Lung (tissue), 12 donors: Measurements from ENCODE around the gene C12orf57. TPM values are rescaled to one million over a fixed set of nuclear protein-coding genes. Genes with fewer than 3 reads are reported as not detected.

ENCODE experiments used
- ATAC-seq: fragments of 200-7000 bp; cut with Tn5 transposase; one replicate; pipeline ENCODE4 v1.9.1; 2020; ENCODE audit warnings: moderate number of reproducible peaks; ENCODE audit not compliant: insufficient read depth, low FRiP score
- DNase-seq, 3 donors: peaks; one replicate each; pipeline ENCODE4 v3.0.0-alpha.2; 2013 to 2017
- H3K27ac ChIP-seq, 2 donors: one replicate each; pipeline ENCODE4 v1.5.1; 2013; ENCODE audit warnings: mild to moderate bottlenecking in 2 of 2, moderate library complexity in 2 of 2, control low read depth in 1 of 2, inconsistent platforms in 1 of 2, low read depth in 1 of 2, low read length in 1 of 2
- H3K27me3 ChIP-seq, 3 donors: one replicate each; pipeline ENCODE4 v1.5.1; 2013; ENCODE audit warnings: low read length in 2 of 3; ENCODE audit not compliant: control insufficient read depth in 3 of 3, insufficient read depth in 3 of 3
- H3K36me3 ChIP-seq, 4 donors: one replicate each; pipeline ENCODE4 v1.5.1; 2013; ENCODE audit warnings: low read length in 4 of 4, mild to moderate bottlenecking in 1 of 4, moderate library complexity in 1 of 4; ENCODE audit not compliant: control insufficient read depth in 4 of 4, insufficient read depth in 4 of 4
- H3K4me1 ChIP-seq, 5 donors: one replicate each; pipeline ENCODE4 v1.5.1; 2013; ENCODE audit warnings: low read length in 5 of 5, mild to moderate bottlenecking in 2 of 5, moderate library complexity in 1 of 5; ENCODE audit not compliant: control insufficient read depth in 5 of 5, insufficient read depth in 5 of 5
- H3K4me3 ChIP-seq: one replicate; pipeline ENCODE4 v1.5.1; 2013; ENCODE audit warnings: mild to moderate bottlenecking, control low read depth, moderate library complexity
- H3K9ac ChIP-seq, 2 donors: one replicate each; pipeline ENCODE4 v1.5.1; 2013; ENCODE audit warnings: low read length in 2 of 2, control low read depth in 1 of 2; ENCODE audit not compliant: insufficient read depth in 1 of 2
- H3K9me3 ChIP-seq, 4 donors: one replicate each; pipeline ENCODE4 v1.5.1; 2013; ENCODE audit warnings: low read length in 3 of 4, mild to moderate bottlenecking in 1 of 4, moderate library complexity in 1 of 4; ENCODE audit not compliant: control insufficient read depth in 4 of 4, insufficient read depth in 3 of 4
- whole genome bisulfite sequencing, 2 donors: extraction: QIAGEN DNeasy Blood & Tissue Kit; methylation state at CpG; one replicate each; pipeline ENCODE4 v1.1.7; 2013; 5-methylcytosine and 5-hydroxymethylcytosine counted together
- polyA plus RNA-seq, 2 donors: library from polyadenylated mRNA; stranded (reverse); fragments of 200-250 nt; gene quantifications; one replicate each; pipeline ENCODE4 v1.2.1, GENCODE V29; 2013
- total RNA-seq, 2 donors: library from RNA; depleted of rRNA in 1 of 2; stranded (reverse); fragments of >200 nt in 1 of 2; gene quantifications; one replicate each; pipeline ENCODE4 v1.2.1, GENCODE V29; 2014 to 2021
- TF ChIP-seq, protein P1 (sequence below): IDR thresholded peaks from 2 replicates; pipeline ENCODE4 v1.5.1; 2012; ENCODE audit warnings: mild to moderate bottlenecking; ENCODE audit errors: control extremely low read depth, extremely low read depth
- donor health status: control.
- donor health status: control.
- donor health status: Bipolar disorder and iron deficiency.
- donor health status: healthy.
- donor health status: DM: yes; HTN: yes; CAD: no.

The C12orf57 gene
- total and polyA plus RNA-seq, 4 donors: 92.9 to 437 (median 283) TPM

DNA sequence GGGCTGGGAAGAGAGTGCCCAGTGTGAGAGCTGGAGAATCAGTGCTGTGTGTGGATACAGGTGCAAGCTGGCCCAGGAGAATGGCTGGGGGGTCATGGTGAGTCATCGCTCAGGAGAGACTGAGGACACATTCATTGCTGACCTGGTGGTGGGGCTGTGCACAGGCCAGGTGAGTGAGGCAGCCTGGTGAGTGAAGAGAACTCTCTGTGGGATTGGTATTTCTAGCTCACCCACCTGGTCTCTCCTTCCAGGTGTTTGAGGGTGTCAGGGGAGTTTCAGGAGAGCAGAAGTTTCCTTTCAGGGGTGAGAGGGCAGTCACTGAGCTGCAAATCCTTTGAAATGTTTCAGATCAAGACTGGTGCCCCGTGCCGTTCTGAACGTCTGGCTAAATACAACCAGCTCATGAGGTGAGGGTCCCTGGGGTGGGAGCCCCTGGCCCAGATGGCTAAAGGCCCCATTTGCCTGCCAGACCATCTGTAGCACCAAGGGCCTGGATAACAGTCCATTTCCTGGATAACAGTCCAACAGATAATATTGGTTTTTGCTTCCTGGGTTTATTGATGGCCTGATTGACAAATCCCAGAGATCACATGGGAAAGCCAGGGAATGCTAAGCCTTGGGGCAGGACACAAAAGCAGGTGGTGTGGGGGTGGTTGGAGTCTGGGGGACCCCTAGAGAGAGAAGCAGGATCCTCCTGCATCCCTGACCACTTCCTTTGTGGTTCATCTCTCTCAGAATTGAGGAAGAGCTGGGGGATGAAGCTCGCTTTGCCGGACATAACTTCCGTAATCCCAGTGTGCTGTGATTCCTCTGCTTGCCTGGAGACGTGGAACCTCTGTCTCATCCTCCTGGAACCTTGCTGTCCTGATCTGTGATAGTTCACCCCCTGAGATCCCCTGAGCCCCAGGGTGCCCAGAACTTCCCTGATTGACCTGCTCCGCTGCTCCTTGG is 21.6 kb upstream of the C12orf57 start:
- Histone ChIP-seq H3K9ac (no peak overlapping the region), H3K9me3 (no peaks in the 10 kb centered on the region), H3K36me3 (peaks cover 0 to 8% (median under 1%) of the 10 kb centered on the region in 4 donors), H3K27ac (no peak overlapping the region), H3K27me3 (no peaks in the 10 kb centered on the region), H3K4me3 (no peak overlapping the region), H3K4me1 (peaks cover 8 to 34% (median 19%) of the 10 kb centered on the region in 5 donors)
- ATAC-seq (no peak), DNase-seq (no peak)
- 63 to 77% methylated on average over 9 of the region's 9 CpGs for WGBS, 2 donors
- TF ChIP-seq, protein P1, sequence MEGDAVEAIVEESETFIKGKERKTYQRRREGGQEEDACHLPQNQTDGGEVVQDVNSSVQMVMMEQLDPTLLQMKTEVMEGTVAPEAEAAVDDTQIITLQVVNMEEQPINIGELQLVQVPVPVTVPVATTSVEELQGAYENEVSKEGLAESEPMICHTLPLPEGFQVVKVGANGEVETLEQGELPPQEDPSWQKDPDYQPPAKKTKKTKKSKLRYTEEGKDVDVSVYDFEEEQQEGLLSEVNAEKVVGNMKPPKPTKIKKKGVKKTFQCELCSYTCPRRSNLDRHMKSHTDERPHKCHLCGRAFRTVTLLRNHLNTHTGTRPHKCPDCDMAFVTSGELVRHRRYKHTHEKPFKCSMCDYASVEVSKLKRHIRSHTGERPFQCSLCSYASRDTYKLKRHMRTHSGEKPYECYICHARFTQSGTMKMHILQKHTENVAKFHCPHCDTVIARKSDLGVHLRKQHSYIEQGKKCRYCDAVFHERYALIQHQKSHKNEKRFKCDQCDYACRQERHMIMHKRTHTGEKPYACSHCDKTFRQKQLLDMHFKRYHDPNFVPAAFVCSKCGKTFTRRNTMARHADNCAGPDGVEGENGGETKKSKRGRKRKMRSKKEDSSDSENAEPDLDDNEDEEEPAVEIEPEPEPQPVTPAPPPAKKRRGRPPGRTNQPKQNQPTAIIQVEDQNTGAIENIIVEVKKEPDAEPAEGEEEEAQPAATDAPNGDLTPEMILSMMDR: no peak

DNA sequence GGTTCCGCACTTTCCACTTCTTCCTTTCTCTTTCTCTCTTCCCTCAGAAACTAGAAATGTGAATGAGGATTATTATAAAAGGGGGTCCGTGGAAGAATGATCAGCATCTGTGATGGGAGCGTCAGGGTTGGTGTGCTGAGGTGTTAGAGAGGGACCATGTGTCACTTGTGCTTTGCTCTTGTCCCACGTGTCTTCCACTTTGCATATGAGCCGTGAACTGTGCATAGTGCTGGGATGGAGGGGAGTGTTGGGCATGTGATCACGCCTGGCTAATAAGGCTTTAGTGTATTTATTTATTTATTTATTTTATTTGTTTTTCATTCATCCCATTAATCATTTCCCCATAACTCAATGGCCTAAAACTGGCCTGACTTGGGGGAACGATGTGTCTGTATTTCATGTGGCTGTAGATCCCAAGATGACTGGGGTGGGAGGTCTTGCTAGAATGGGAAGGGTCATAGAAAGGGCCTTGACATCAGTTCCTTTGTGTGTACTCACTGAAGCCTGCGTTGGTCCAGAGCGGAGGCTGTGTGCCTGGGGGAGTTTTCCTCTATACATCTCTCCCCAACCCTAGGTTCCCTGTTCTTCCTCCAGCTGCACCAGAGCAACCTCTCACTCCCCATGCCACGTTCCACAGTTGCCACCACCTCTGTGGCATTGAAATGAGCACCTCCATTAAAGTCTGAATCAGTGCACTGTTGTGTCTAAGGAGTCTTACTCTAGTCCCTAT is 20.7 kb upstream of the C12orf57 start:
- H3K27me3 ChIP-seq: no peaks in the 10 kb centered on the region
- whole genome bisulfite sequencing, 2 donors: 83 to 85% methylated on average over 10 of the region's 10 CpGs
- no peak for ATAC-seq
- peaks cover 8 to 35% (median 19%) of the 10 kb centered on the region in 5 donors for H3K4me1 ChIP-seq
- H3K4me3 ChIP-seq: no peak overlapping the region
- H3K36me3 ChIP-seq: peaks cover 0 to 4% (median under 1%) of the 10 kb centered on the region in 4 donors
- H3K9ac ChIP-seq: no peak overlapping the region
- no peak for DNase-seq
- TF ChIP-seq, protein P1: no peak
- peak overlapping the region in 1 of 2 donors; percentile 2 for H3K27ac ChIP-seq
- no peaks in the 10 kb centered on the region for H3K9me3 ChIP-seq

- peaks cover 8 to 35% (median 19%) of the 10 kb centered on the region in 5 donors for H3K4me1 ChIP-seq
Observed at GRCh38 chr12:6923851-6924250, 20.0 kb upstream of the C12orf57 start.

More at GRCh38 chr12:6923851-6924250, 20.0 kb upstream of the C12orf57 start:
- Histone ChIP-seq H3K27me3 (no peaks in the 10 kb centered on the region), H3K4me3 (no peak overlapping the region), H3K9me3 (no peaks in the 10 kb centered on the region), H3K36me3 (peaks cover 0 to 4% (median under 1%) of the 10 kb centered on the region in 4 donors), H3K27ac (peak overlapping the region in 1 of 2 donors; percentile 2), H3K9ac (no peak overlapping the region)
- DNase-seq: no peak
- 52 to 62% methylated on average over 6 of the region's 6 CpGs for WGBS, 2 donors
- TF ChIP-seq, protein P1: no peak
- no peak for ATAC-seq
